ENCODE results near the gene H1-8.

DNA sequence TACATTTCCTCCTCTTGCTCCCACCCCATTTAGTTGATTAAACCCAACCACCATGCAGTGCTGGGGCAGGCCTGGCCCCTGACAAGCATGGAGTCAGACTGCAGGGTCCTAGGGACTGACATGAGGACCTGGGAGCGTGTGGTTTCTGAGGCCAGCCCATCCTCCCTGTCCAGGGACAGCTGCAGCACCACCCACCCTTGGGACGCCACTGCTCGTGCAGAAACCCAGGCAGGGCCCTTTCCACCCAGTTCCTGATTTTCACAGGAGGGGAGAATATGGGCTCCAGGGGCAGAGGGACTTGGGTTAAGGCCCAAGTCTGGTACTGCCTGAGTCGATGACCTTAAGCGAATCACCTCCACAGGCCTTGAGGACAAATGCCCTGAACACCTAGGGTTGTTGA is 39.8 kb downstream of the H1-8 start:
- TF ChIP-seq EP300 (IDR thresholded peaks at IDR 0.05) (no peak), POLR2A (IDR thresholded peaks at IDR 0.05) (no peak)
- TF ChIP-seq, protein P1, sequence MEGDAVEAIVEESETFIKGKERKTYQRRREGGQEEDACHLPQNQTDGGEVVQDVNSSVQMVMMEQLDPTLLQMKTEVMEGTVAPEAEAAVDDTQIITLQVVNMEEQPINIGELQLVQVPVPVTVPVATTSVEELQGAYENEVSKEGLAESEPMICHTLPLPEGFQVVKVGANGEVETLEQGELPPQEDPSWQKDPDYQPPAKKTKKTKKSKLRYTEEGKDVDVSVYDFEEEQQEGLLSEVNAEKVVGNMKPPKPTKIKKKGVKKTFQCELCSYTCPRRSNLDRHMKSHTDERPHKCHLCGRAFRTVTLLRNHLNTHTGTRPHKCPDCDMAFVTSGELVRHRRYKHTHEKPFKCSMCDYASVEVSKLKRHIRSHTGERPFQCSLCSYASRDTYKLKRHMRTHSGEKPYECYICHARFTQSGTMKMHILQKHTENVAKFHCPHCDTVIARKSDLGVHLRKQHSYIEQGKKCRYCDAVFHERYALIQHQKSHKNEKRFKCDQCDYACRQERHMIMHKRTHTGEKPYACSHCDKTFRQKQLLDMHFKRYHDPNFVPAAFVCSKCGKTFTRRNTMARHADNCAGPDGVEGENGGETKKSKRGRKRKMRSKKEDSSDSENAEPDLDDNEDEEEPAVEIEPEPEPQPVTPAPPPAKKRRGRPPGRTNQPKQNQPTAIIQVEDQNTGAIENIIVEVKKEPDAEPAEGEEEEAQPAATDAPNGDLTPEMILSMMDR (IDR thresholded peaks at IDR 0.05) = no peak

All from upper lobe of left lung (tissue), 4 donors.